Transverse colon (tissue), 4 donors: ENCODE measurements around the gene TBC1D10B.

Experiments
- CTCF ChIP-seq, 5 experiments: fragments of 200-600 bp in 3 of 5; fragments of 450-650 bp in 2 of 5; sonication (generic) in 3 of 5; IDR thresholded peaks; 1 replicate in 2 of 5; 2 replicates in 3 of 5; pipeline ENCODE4 v1.5.1; 2016 to 2017; ENCODE audit warnings: antibody characterized with exemption in 5 of 5, inconsistent platforms in 3 of 5, mild to moderate bottlenecking in 2 of 5, moderate library complexity in 1 of 5
- POLR2AphosphoS5 ChIP-seq, 3 donors: sonication (generic); formaldehyde crosslinking; IDR thresholded peaks; one replicate each; pipeline ENCODE4 v1.6.1; 2016; ENCODE audit warnings: antibody characterized with exemption in 3 of 3

GRCh38 chr16:30361180-30361579 is 9.1 kb downstream of the TBC1D10B start:
- no peak for TF ChIP-seq CTCF (IDR thresholded peaks at IDR 0.05)
- TF ChIP-seq POLR2AphosphoS5 (IDR thresholded peaks at IDR 0.05), result no peak
